SK-N-SH treated with all-trans-retinoic acid at 6 μM for 48 hours (cell line): ENCODE data around the gene RNASEH2C.

Experiments used
- ATAC-seq: fragments of 200-7000 bp; cut with Tn5 transposase; 3 replicates; pipeline ENCODE4 v1.9.1; 2020; ENCODE audit warnings: mild to moderate bottlenecking, moderate library complexity
- BACH2 ChIP-seq: fragments of 250-450 bp; sonication (Bioruptor Pico); IDR thresholded peaks from 2 replicates; pipeline ENCODE4 v1.9.0; 2021; ENCODE audit warnings: mild to moderate bottlenecking, borderline replicate concordance
- CSDC2 ChIP-seq: fragments of 250-450 bp; sonication (Bioruptor Pico); IDR thresholded peaks from 2 replicates; pipeline ENCODE4 v1.5.0; 2020; ENCODE audit warnings: mild to moderate bottlenecking, moderate library complexity
- ESRRG ChIP-seq: fragments of 250-450 bp; sonication (Bioruptor Pico); IDR thresholded peaks from 2 replicates; pipeline ENCODE4 v1.6.1; 2021; ENCODE audit warnings: mild to moderate bottlenecking
- GLIS3 ChIP-seq: fragments of 250-450 bp; sonication (Bioruptor Pico); IDR thresholded peaks from 2 replicates; pipeline ENCODE4 v1.5.0; 2020; ENCODE audit warnings: mild to moderate bottlenecking, moderate library complexity
- OSR1 ChIP-seq: fragments of 250-450 bp; sonication (Bioruptor Pico); IDR thresholded peaks from 2 replicates; pipeline ENCODE4 v1.8.0; 2022; ENCODE audit warnings: moderate library complexity, mild to moderate bottlenecking, inconsistent platforms
- PPARA ChIP-seq: fragments of 250-450 bp; sonication (Bioruptor Pico); IDR thresholded peaks from 2 replicates; pipeline ENCODE4 v1.5.0; 2020; ENCODE audit warnings: mild to moderate bottlenecking, borderline replicate concordance
- RARB ChIP-seq: fragments of 250-450 bp; sonication (Bioruptor Pico); IDR thresholded peaks from 2 replicates; pipeline ENCODE4 v1.8.0; 2021; ENCODE audit warnings: mild to moderate bottlenecking, moderate library complexity
- SNAI2 ChIP-seq: fragments of 250-450 bp; sonication (Bioruptor Pico); IDR thresholded peaks from 2 replicates; pipeline ENCODE4 v1.5.0; 2020; ENCODE audit warnings: mild to moderate bottlenecking, moderate library complexity
- TCF4 ChIP-seq: fragments of 250-450 bp; sonication (Bioruptor Pico); IDR thresholded peaks from 2 replicates; pipeline ENCODE4 v1.8.0; 2021; ENCODE audit warnings: mild to moderate bottlenecking, moderate library complexity, borderline replicate concordance
- TOX ChIP-seq: fragments of 250-450 bp; sonication (Bioruptor Pico); IDR thresholded peaks from 2 replicates; pipeline ENCODE4 v1.8.0; 2021; ENCODE audit warnings: mild to moderate bottlenecking, moderate library complexity, borderline replicate concordance
- ZC3H10 ChIP-seq: fragments of 250-450 bp; sonication (Bioruptor Pico); IDR thresholded peaks from 2 replicates; pipeline ENCODE4 v1.5.1; 2021; ENCODE audit warnings: mild to moderate bottlenecking, moderate library complexity
- ZFP3 ChIP-seq: fragments of 250-450 bp; sonication (Bioruptor Pico); IDR thresholded peaks from 2 replicates; pipeline ENCODE4 v1.5.0; 2020; ENCODE audit warnings: mild to moderate bottlenecking, moderate library complexity
- ZFP30 ChIP-seq: fragments of 450-650 bp; formaldehyde crosslinking; IDR thresholded peaks from 2 replicates; pipeline ENCODE4 v1.5.0; 2022; ENCODE audit warnings: mild to moderate bottlenecking, moderate library complexity
- ZNF565 ChIP-seq: fragments of 450-650 bp; formaldehyde crosslinking; conservative IDR thresholded peaks from 2 replicates; pipeline ENCODE4 v1.5.0; 2020; ENCODE audit warnings: low read depth, mild to moderate bottlenecking, moderate library complexity
- ZNF70 ChIP-seq: fragments of 450-650 bp; formaldehyde crosslinking; IDR thresholded peaks from 2 replicates; pipeline ENCODE4 v1.5.0; 2020; ENCODE audit warnings: mild to moderate bottlenecking, moderate library complexity
- ZNF8 ChIP-seq: fragments of 450-650 bp; formaldehyde crosslinking; IDR thresholded peaks from 2 replicates; pipeline ENCODE4 v1.5.0; 2020; ENCODE audit warnings: mild to moderate bottlenecking, moderate library complexity
- TF ChIP-seq, protein P1 (sequence below): fragments of 250-450 bp; sonication (Bioruptor Pico); IDR thresholded peaks from 2 replicates; pipeline ENCODE4 v1.5.1; 2020; ENCODE audit warnings: low read depth, mild to moderate bottlenecking, moderate library complexity
- TF ChIP-seq, protein P2 (sequence below): fragments of 250-450 bp; sonication (Bioruptor Pico); IDR thresholded peaks from 2 replicates; pipeline ENCODE4 v1.5.1; 2021; ENCODE audit warnings: mild to moderate bottlenecking, moderate library complexity
- TF ChIP-seq, protein P3 (sequence below): fragments of 250-450 bp; sonication (Bioruptor Pico); IDR thresholded peaks from 2 replicates; pipeline ENCODE4 v1.8.0; 2020; ENCODE audit warnings: mild to moderate bottlenecking, moderate library complexity, borderline replicate concordance
- TF ChIP-seq, protein P4 (sequence below): fragments of 250-450 bp; sonication (Bioruptor Pico); IDR thresholded peaks from 2 replicates; pipeline ENCODE4 v1.8.0; 2021; ENCODE audit warnings: low read depth, mild to moderate bottlenecking, moderate library complexity, borderline replicate concordance
- TF ChIP-seq, protein P5 (sequence below): fragments of 250-450 bp; sonication (Bioruptor Pico); IDR thresholded peaks from 2 replicates; pipeline ENCODE4 v1.5.0; 2020; ENCODE audit warnings: mild to moderate bottlenecking, moderate library complexity

The RNASEH2C gene

DNA sequence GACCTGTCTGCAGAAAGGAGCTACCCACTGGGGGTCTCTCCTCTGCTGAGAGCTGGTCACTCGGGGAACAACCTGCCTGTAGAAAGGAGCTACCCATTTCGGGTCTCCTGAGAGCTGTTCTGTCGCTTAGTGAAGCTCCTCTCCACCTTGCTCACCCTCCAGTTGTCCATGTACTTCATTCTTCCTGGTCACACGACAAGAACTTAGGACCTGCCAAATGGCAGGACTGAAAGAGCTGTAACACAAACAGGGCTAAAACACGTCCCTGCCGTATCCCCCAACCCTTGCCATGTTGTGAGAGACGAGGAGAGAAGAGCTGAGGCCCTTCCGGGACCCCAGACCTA lies 24.1 kb upstream of the RNASEH2C start:
- peak; percentile 24; the same call in 1 of the 3 replicates for ATAC-seq
- TF ChIP-seq TCF4 (CRISPR knock-in tag) (no peak), BACH2 (CRISPR knock-in tag) (no peak), GLIS3 (no peak), PPARA (CRISPR knock-in tag) (no peak), RARB (CRISPR knock-in tag) (no peak), ESRRG (CRISPR knock-in tag) (no peak), ZC3H10 (CRISPR knock-in tag) (no peak), TOX (CRISPR knock-in tag) (no peak), CSDC2 (CRISPR knock-in tag) (no peak), ZNF70 (CRISPR knock-in tag) (no peak), SNAI2 (no peak), ZFP3 (CRISPR knock-in tag) (no peak), ZNF8 (CRISPR knock-in tag) (no peak)
- TF ChIP-seq, protein P1, sequence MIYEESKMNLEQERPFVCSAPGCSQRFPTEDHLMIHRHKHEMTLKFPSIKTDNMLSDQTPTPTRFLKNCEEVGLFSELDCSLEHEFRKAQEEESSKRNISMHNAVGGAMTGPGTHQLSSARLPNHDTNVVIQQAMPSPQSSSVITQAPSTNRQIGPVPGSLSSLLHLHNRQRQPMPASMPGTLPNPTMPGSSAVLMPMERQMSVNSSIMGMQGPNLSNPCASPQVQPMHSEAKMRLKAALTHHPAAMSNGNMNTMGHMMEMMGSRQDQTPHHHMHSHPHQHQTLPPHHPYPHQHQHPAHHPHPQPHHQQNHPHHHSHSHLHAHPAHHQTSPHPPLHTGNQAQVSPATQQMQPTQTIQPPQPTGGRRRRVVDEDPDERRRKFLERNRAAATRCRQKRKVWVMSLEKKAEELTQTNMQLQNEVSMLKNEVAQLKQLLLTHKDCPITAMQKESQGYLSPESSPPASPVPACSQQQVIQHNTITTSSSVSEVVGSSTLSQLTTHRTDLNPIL = no peak
- TF ChIP-seq, protein P2, sequence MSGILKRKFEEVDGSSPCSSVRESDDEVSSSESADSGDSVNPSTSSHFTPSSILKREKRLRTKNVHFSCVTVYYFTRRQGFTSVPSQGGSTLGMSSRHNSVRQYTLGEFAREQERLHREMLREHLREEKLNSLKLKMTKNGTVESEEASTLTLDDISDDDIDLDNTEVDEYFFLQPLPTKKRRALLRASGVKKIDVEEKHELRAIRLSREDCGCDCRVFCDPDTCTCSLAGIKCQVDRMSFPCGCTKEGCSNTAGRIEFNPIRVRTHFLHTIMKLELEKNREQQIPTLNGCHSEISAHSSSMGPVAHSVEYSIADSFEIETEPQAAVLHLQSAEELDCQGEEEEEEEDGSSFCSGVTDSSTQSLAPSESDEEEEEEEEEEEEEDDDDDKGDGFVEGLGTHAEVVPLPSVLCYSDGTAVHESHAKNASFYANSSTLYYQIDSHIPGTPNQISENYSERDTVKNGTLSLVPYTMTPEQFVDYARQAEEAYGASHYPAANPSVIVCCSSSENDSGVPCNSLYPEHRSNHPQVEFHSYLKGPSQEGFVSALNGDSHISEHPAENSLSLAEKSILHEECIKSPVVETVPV (CRISPR knock-in tag) = no peak
- TF ChIP-seq, protein P3, sequence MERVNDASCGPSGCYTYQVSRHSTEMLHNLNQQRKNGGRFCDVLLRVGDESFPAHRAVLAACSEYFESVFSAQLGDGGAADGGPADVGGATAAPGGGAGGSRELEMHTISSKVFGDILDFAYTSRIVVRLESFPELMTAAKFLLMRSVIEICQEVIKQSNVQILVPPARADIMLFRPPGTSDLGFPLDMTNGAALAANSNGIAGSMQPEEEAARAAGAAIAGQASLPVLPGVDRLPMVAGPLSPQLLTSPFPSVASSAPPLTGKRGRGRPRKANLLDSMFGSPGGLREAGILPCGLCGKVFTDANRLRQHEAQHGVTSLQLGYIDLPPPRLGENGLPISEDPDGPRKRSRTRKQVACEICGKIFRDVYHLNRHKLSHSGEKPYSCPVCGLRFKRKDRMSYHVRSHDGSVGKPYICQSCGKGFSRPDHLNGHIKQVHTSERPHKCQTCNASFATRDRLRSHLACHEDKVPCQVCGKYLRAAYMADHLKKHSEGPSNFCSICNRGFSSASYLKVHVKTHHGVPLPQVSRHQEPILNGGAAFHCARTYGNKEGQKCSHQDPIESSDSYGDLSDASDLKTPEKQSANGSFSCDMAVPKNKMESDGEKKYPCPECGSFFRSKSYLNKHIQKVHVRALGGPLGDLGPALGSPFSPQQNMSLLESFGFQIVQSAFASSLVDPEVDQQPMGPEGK (CRISPR knock-in tag) = no peak
- TF ChIP-seq, protein P4, sequence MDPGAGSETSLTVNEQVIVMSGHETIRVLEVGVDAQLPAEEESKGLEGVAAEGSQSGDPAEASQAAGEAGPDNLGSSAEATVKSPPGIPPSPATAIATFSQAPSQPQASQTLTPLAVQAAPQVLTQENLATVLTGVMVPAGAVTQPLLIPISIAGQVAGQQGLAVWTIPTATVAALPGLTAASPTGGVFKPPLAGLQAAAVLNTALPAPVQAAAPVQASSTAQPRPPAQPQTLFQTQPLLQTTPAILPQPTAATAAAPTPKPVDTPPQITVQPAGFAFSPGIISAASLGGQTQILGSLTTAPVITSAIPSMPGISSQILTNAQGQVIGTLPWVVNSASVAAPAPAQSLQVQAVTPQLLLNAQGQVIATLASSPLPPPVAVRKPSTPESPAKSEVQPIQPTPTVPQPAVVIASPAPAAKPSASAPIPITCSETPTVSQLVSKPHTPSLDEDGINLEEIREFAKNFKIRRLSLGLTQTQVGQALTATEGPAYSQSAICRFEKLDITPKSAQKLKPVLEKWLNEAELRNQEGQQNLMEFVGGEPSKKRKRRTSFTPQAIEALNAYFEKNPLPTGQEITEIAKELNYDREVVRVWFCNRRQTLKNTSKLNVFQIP (CRISPR knock-in tag) = no peak

DNA sequence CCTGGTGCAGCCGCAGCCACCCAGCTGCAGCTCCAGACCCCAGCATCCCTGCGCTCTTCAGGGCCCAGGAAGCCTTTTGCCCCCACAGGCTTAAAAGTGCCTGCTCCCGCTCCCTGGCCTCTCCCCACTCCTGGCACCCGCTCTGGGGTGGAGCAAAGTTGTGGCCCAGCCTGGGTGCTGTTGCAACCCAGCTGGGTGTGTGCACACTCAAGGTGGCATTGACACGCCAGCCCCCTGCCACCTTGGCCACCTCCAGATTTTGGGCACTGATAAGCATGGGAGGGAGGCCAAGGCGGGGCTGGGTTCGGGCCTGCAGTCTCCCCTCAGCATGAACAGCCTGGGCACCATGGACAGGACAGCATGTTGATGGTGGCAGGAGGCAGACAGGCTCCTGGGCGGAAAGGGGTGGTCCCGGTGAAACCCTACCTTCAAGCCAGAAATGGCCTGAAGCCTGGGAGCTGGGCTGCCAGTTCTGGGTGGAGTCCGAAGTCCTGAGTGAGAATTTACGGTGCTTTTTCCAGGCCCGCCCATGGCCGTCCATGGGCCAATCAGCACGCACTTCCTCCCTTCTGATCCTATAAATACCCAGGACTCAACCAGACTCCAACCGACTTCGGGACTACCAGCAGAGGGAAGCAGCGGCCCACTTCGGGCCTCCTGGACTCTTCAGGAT lies 23.6 kb upstream of the RNASEH2C start:
- TF ChIP-seq TCF4 (CRISPR knock-in tag) = no peak
- no peak for TF ChIP-seq ZNF70 (CRISPR knock-in tag)
- no peak for TF ChIP-seq SNAI2
- no peak for TF ChIP-seq PPARA (CRISPR knock-in tag)
- TF ChIP-seq CSDC2 (CRISPR knock-in tag) = no peak
- no peak for TF ChIP-seq ZFP30
- no peak for TF ChIP-seq ZFP3 (CRISPR knock-in tag)
- TF ChIP-seq GLIS3 = no peak
- no peak for TF ChIP-seq ZNF565 (CRISPR knock-in tag)
- TF ChIP-seq, protein P1 = no peak
- TF ChIP-seq OSR1 (CRISPR knock-in tag) = no peak
- no peak for TF ChIP-seq TOX (CRISPR knock-in tag)
- ATAC-seq = peak; percentile 98

DNA sequence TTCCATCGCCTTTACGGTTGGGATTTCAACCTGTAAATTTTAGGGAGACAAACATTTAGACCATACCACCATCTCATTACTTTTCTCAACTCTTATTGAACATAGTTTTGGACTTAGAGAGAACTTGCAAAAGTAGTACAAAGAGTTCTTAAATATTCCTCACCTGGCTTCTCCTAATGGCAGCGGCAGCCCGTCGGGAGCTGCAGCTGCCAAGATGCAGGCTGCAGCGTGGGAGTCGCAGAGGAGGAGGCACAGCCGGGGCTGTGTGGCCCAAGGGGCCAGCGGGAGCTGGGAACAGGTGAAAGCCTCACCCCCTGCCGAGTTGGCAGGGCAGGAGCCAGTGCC lies 23.1 kb upstream of the RNASEH2C start:
- no peak for ATAC-seq
- no peak for TF ChIP-seq TCF4 (CRISPR knock-in tag)
- TF ChIP-seq, protein P3 (CRISPR knock-in tag) = no peak
- TF ChIP-seq, protein P5, sequence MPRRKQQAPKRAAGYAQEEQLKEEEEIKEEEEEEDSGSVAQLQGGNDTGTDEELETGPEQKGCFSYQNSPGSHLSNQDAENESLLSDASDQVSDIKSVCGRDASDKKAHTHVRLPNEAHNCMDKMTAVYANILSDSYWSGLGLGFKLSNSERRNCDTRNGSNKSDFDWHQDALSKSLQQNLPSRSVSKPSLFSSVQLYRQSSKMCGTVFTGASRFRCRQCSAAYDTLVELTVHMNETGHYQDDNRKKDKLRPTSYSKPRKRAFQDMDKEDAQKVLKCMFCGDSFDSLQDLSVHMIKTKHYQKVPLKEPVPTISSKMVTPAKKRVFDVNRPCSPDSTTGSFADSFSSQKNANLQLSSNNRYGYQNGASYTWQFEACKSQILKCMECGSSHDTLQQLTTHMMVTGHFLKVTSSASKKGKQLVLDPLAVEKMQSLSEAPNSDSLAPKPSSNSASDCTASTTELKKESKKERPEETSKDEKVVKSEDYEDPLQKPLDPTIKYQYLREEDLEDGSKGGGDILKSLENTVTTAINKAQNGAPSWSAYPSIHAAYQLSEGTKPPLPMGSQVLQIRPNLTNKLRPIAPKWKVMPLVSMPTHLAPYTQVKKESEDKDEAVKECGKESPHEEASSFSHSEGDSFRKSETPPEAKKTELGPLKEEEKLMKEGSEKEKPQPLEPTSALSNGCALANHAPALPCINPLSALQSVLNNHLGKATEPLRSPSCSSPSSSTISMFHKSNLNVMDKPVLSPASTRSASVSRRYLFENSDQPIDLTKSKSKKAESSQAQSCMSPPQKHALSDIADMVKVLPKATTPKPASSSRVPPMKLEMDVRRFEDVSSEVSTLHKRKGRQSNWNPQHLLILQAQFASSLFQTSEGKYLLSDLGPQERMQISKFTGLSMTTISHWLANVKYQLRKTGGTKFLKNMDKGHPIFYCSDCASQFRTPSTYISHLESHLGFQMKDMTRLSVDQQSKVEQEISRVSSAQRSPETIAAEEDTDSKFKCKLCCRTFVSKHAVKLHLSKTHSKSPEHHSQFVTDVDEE (CRISPR knock-in tag) = no peak
- TF ChIP-seq ZNF8 (CRISPR knock-in tag) = no peak
- TF ChIP-seq CSDC2 (CRISPR knock-in tag) = no peak
- no peak for TF ChIP-seq ZNF565 (CRISPR knock-in tag)
- TF ChIP-seq ESRRG (CRISPR knock-in tag) = no peak
- TF ChIP-seq, protein P1 = no peak
- TF ChIP-seq RARB (CRISPR knock-in tag) = no peak
- TF ChIP-seq ZFP30 = no peak
